Esophagus muscularis mucosa (tissue), 3 donors: ENCODE results near the gene PIEZO1.

Source experiments
- CTCF ChIP-seq, 3 experiments: fragments of 200-600 bp in 2 of 3; fragments of 450-650 bp in 1 of 3; sonication (generic) in 2 of 3; IDR thresholded peaks; one replicate each; pipeline ENCODE4 v1.5.1; 2017 to 2019; ENCODE audit warnings: antibody characterized with exemption in 3 of 3, mild to moderate bottlenecking in 2 of 3, moderate library complexity in 1 of 3
- POLR2A ChIP-seq: fragments of 450-650 bp; IDR thresholded peaks from one replicate; pipeline ENCODE4 v1.6.1; 2017; ENCODE audit warnings: antibody characterized with exemption, moderate library complexity, mild to moderate bottlenecking, low read depth
- POLR2AphosphoS5 ChIP-seq, 2 donors: sonication (generic); formaldehyde crosslinking; IDR thresholded peaks; one replicate each; pipeline ENCODE4 v1.6.1; 2017; ENCODE audit warnings: antibody characterized with exemption in 2 of 2

- TF ChIP-seq POLR2AphosphoS5 (IDR thresholded peaks at IDR 0.05) (peak; percentile 51 to 54), POLR2A (no peak), CTCF (IDR thresholded peaks at IDR 0.05) (peak in 1 of 3 experiments; percentile 13)
These were observed 16.8 kb downstream of the PIEZO1 start for GRCh38 chr16:88768071-88768783.
